ENCODE data around the gene CCNH.

Gene CCNH

DNA sequence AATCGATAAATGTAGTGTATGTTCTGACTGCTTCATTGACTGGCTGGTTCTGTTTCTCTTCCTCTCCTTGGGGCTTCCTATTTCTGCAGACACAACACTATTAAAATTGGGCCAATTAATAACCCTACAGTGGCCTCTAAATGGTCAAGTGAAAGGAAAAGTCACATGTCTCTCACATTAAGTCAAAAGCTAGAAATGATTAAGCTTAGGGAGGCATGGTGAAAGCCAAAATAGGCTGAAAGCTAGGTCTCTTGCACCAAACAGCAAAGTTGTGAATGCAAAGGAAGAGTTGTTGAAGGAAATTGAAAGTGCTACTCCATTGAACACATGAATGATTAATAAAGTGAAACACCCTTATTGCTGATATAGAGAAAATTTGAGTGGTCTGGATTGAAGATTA is 58.2 kb downstream of the CCNH start:
- DNase-seq, result no peak

DNA sequence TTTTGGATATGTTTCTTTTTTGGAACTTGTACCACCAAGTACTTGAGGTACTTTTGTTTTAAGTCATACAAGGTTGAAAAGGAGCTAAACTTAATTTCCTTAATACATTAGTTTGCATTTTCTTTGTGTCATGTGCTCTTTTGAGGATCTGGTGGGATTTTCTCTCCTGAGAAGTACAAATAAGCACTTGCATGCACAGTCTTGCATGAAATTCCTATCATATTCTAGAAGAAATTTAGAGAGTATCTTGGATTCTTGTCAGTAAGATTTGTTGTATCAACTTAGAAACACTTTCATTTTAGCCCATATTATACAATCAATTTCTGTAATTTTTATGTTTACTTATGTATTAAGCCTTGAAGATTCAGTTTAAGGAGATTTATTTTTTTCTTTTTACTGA is 64.9 kb downstream of the CCNH start:
- DNase-seq, result no peak

DNA sequence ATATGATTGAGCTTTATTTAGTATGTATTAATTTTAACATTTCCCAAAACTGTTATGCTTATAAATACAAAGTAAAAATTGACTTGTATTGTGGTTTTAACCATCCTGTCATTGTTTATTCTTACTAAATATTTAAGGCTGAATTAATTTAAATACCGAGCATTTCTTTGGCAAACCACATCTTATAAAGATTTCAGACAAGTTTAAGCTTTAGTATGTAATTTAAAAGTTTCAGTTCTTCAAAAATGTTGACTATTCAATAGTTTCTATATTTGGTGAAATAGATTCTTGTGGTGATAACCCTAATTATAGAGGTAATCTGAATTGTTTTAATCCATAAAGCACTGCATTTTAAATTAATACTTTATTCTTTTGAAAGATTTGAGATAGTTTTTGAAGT is 65.5 kb downstream of the CCNH start:
- no peak for DNase-seq

Measured in NCI-H2107 (cell line).